DOHH2 (cell line): ENCODE results near the gene TRIP11.

ENCODE experiments used
- H3F3A ChIP-seq: fragments of 200-600 bp; sonication (generic), shearing (Covaris generic); 2 replicates; pipeline ENCODE4 v1.6.0; 2016; ENCODE audit warnings: antibody characterized with exemption, mild to moderate bottlenecking; ENCODE audit not compliant: control insufficient read depth, insufficient read depth
- H3K27ac ChIP-seq: fragments of 200-600 bp; sonication (generic); 2 replicates; pipeline ENCODE4 v1.5.1; 2014; ENCODE audit warnings: low read depth, mild to moderate bottlenecking, low read length, moderate library complexity
- H3K27me3 ChIP-seq: fragments of 200-600 bp; sonication (generic); 2 replicates; pipeline ENCODE4 v1.6.1; 2014; ENCODE audit warnings: mild to moderate bottlenecking, low read length, mixed read lengths; ENCODE audit not compliant: control insufficient read depth
- H3K36me3 ChIP-seq: fragments of 200-600 bp; sonication (generic); 2 replicates; pipeline ENCODE4 v1.6.1; 2014; ENCODE audit warnings: mild to moderate bottlenecking, low read length, moderate library complexity, mixed read lengths; ENCODE audit not compliant: control insufficient read depth
- H3K4me1 ChIP-seq: fragments of 200-600 bp; sonication (generic); 2 replicates; pipeline ENCODE4 v1.6.1; 2014; ENCODE audit warnings: mild to moderate bottlenecking, low read length, mixed read lengths; ENCODE audit not compliant: control insufficient read depth
- H3K4me2 ChIP-seq: fragments of 200-600 bp; sonication (generic); 2 replicates; pipeline ENCODE4 v1.6.0; 2014; ENCODE audit warnings: mild to moderate bottlenecking, low read length, moderate library complexity
- H3K4me3 ChIP-seq: fragments of 200-600 bp; sonication (generic); 2 replicates; pipeline ENCODE4 v1.5.1; 2014; ENCODE audit warnings: mild to moderate bottlenecking, low read length, mixed read lengths
- H3K79me2 ChIP-seq: fragments of 200-600 bp; sonication (generic); 2 replicates; pipeline ENCODE4 v1.6.1; 2014; ENCODE audit warnings: mild to moderate bottlenecking, low read length, mixed read lengths; ENCODE audit not compliant: control insufficient read depth
- H3K9me2 ChIP-seq: fragments of 200-600 bp; sonication (generic); replicated peaks from 2 replicates; pipeline ENCODE4 v1.6.1; 2014; ENCODE audit warnings: mild to moderate bottlenecking, low read length, mixed read lengths; ENCODE audit not compliant: control insufficient read depth
- H3K9me3 ChIP-seq: fragments of 200-600 bp; sonication (generic); 2 replicates; pipeline ENCODE4 v1.6.1; 2014; ENCODE audit warnings: antibody characterized with exemption, low read length, mixed read lengths; ENCODE audit not compliant: control insufficient read depth, insufficient read depth
- H4K20me1 ChIP-seq: fragments of 200-600 bp; sonication (generic); 2 replicates; pipeline ENCODE4 v1.6.0; 2014; ENCODE audit warnings: low read depth, mild to moderate bottlenecking, antibody characterized with exemption, low read length, moderate library complexity; ENCODE audit not compliant: control insufficient read depth, insufficient read depth
- EZH2phosphoT487 ChIP-seq: fragments of 200-600 bp; sonication (generic); IDR thresholded peaks from 2 replicates; pipeline ENCODE4 v1.6.1; 2017; ENCODE audit warnings: borderline replicate concordance, mild to moderate bottlenecking, antibody characterized with exemption, low read length, moderate library complexity, mixed read lengths
- TF ChIP-seq, protein P1 (sequence below): fragments of 200-600 bp; sonication (generic); IDR thresholded peaks from one replicate; pipeline ENCODE4 v1.5.1; 2014; ENCODE audit warnings: antibody characterized with exemption, mild to moderate bottlenecking, low read depth, low read length; ENCODE audit not compliant: poor library complexity, severe bottlenecking

TRIP11 gene

DNA sequence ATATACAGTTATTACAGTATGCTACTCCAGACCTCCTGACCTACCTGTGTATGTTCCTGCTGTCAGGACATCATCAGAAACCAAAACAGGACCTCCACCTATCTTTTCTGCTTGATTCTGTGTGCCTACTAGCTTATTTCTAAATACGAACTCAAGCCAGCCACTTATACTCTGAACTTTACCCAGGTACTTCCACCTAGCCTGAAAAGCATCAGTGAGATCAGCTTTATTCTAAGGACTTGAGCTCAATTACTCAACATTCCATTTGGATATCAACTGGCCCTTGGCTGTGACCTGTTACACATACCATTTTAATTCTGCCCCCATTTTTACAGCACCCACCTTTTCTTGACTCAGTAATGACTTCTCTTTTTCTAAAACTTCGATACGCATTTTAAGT is 29.2 kb downstream of the TRIP11 start:
- Histone ChIP-seq H3K36me3 (peaks cover 64% of the 10 kb centered on the region), H3K9me2 (no peaks in the 10 kb centered on the region), H3K9me3 (no peaks in the 10 kb centered on the region)

DNA sequence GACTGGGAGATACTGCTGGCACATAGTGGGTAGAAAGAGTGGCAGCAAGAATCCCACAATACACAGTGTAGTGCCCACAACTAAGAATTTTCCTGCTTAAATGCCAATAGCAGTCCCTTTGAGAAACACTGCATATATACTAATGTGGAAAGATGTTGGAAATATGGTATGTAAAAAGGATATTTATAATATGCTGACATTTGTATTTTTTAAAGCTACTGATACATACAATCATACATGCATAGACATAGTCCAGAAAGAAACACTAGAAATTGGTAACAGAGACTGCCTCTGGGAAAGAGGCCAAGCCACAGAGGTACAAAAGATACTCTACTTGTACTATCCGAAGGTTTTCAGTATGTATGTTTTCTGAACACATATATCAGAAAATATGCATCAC is 30.3 kb downstream of the TRIP11 start:
- no peaks in the 10 kb centered on the region for H3K9me2 ChIP-seq
- no peaks in the 10 kb centered on the region for H3K27me3 ChIP-seq
- no peaks in the 10 kb centered on the region for H3F3A ChIP-seq
- TF ChIP-seq EZH2phosphoT487 = no peak
- H3K36me3 ChIP-seq = peaks cover 69% of the 10 kb centered on the region
- H3K4me3 ChIP-seq = no peak overlapping the region
- H3K4me1 ChIP-seq = no peaks in the 10 kb centered on the region
- H3K9me3 ChIP-seq = no peaks in the 10 kb centered on the region
- no peaks in the 10 kb centered on the region for H3K79me2 ChIP-seq
- no peak overlapping the region for H3K27ac ChIP-seq
- no peak overlapping the region for H3K4me2 ChIP-seq
- H4K20me1 ChIP-seq = no peaks in the 10 kb centered on the region

More for the DNA sequence above, 29.2 kb downstream of the TRIP11 start:
- Histone ChIP-seq H3K79me2 (no peaks in the 10 kb centered on the region), H3F3A (no peaks in the 10 kb centered on the region), H3K4me3 (no peak overlapping the region), H3K27ac (no peak overlapping the region), H4K20me1 (no peaks in the 10 kb centered on the region), H3K4me1 (no peaks in the 10 kb centered on the region), H3K4me2 (no peak overlapping the region), H3K27me3 (no peaks in the 10 kb centered on the region)
- TF ChIP-seq, protein P1, sequence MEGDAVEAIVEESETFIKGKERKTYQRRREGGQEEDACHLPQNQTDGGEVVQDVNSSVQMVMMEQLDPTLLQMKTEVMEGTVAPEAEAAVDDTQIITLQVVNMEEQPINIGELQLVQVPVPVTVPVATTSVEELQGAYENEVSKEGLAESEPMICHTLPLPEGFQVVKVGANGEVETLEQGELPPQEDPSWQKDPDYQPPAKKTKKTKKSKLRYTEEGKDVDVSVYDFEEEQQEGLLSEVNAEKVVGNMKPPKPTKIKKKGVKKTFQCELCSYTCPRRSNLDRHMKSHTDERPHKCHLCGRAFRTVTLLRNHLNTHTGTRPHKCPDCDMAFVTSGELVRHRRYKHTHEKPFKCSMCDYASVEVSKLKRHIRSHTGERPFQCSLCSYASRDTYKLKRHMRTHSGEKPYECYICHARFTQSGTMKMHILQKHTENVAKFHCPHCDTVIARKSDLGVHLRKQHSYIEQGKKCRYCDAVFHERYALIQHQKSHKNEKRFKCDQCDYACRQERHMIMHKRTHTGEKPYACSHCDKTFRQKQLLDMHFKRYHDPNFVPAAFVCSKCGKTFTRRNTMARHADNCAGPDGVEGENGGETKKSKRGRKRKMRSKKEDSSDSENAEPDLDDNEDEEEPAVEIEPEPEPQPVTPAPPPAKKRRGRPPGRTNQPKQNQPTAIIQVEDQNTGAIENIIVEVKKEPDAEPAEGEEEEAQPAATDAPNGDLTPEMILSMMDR = no peak
- no peak for TF ChIP-seq EZH2phosphoT487

GRCh38 chr14:92005019-92005418 is 34.8 kb downstream of the TRIP11 start:
- TF ChIP-seq, protein P1 = no peak
- TF ChIP-seq EZH2phosphoT487 = no peak
- no peaks in the 10 kb centered on the region for H3K9me2 ChIP-seq
- H3K4me1 ChIP-seq = no peaks in the 10 kb centered on the region
- no peak overlapping the region for H3K27ac ChIP-seq
- no peaks in the 10 kb centered on the region for H3K27me3 ChIP-seq
- peaks cover 56% of the 10 kb centered on the region for H3K36me3 ChIP-seq
- H4K20me1 ChIP-seq = no peaks in the 10 kb centered on the region
- H3K4me3 ChIP-seq = no peak overlapping the region
- H3K9me3 ChIP-seq = no peaks in the 10 kb centered on the region
- H3K79me2 ChIP-seq = no peaks in the 10 kb centered on the region
- no peaks in the 10 kb centered on the region for H3F3A ChIP-seq
- no peak overlapping the region for H3K4me2 ChIP-seq

DNA sequence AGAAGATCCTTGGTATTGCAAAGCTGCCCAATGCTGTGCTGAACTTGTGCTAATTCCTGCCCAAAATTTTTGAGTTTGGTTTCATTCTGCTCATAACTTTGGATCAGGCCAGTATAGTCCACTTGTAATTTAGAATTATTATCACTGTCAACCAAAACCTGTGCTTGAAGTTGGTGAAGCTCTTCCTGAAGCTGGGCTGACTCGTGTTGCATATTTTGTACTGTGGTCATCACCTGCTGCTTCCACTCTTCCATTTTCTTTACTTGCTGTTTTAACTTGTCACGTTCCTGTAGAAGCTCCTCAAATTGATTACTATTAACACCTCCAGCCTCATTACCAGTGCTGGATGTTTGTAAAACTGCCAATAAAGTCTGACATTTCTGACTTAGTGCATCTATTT is 35.8 kb downstream of the TRIP11 start:
- H3K36me3 ChIP-seq = peaks cover 59% of the 10 kb centered on the region
- no peaks in the 10 kb centered on the region for H3K9me2 ChIP-seq
- peaks cover 6% of the 10 kb centered on the region for H3K4me1 ChIP-seq
- no peak overlapping the region for H3K4me3 ChIP-seq
- H3K4me2 ChIP-seq = no peak overlapping the region
- no peaks in the 10 kb centered on the region for H4K20me1 ChIP-seq
- no peaks in the 10 kb centered on the region for H3K27me3 ChIP-seq
- H3K9me3 ChIP-seq = no peaks in the 10 kb centered on the region
- H3K27ac ChIP-seq = no peak overlapping the region
- TF ChIP-seq, protein P1 = no peak
- TF ChIP-seq EZH2phosphoT487 = no peak
- H3F3A ChIP-seq = peaks cover 6% of the 10 kb centered on the region; the same call in 1 of the 2 replicates
- H3K79me2 ChIP-seq = no peaks in the 10 kb centered on the region
